GM12892 (cell line): ENCODE measurements around the gene RNF135.

Experiments
- POLR2A ChIP-seq: IDR thresholded peaks from 2 replicates; pipeline ENCODE4 v1.6.1; 2011; ENCODE audit warnings: low read depth, low read length, control low read depth
- POLR2AphosphoS5 ChIP-seq: IDR thresholded peaks from 2 replicates; pipeline ENCODE4 v1.6.1; 2011; ENCODE audit warnings: low read depth, low read length, control low read depth

DNA sequence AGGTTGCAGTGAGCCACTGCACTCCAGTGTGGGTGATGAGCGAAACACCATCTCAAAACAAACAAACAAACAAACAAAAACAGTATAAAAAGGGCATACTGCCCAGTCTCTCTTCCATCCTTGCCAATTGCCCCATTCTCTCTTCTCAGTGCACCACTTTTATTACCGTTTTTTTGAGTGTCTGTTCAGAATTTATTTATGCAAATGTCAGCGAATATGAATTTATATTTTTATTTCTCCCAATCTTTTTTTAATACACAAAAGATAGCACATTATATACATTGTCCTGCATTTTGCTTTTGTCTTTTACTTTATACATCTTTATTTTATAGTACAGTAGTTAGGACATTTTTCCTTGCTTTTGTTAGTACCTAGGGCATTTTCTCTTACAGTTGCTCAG, 19.6 kb downstream of the RNF135 start:
- TF ChIP-seq POLR2AphosphoS5 (no peak), POLR2A (no peak)
